Stimulated activated CD4-positive, alpha-beta T cell treated with anti-CD3 and anti-CD28 coated beads, Interleukin-1b, Interleukin-23, amount 100 ng/mL, for 4 hours (primary cell): Measurements from ENCODE around the gene PEX11A.

Experiments used
- DNase-seq, 2 donors: peaks; one replicate each; pipeline ENCODE4 v3.0.0-alpha.2; 2020; ENCODE audit warnings: low read depth in 2 of 2

Gene PEX11A

GRCh38 chr15:89675606-89676005 lies 14.9 kb downstream of the PEX11A start:
- no peak for DNase-seq

GRCh38 chr15:89674526-89674925 lies 16.0 kb downstream of the PEX11A start:
- DNase-seq = no peak

- DNase-seq = no peak
These were observed 17.4 kb downstream of the PEX11A start for GRCh38 chr15:89673165-89673512.

GRCh38 chr15:89672221-89673164 lies 18.1 kb downstream of the PEX11A start:
- DNase-seq = no peak

DNA sequence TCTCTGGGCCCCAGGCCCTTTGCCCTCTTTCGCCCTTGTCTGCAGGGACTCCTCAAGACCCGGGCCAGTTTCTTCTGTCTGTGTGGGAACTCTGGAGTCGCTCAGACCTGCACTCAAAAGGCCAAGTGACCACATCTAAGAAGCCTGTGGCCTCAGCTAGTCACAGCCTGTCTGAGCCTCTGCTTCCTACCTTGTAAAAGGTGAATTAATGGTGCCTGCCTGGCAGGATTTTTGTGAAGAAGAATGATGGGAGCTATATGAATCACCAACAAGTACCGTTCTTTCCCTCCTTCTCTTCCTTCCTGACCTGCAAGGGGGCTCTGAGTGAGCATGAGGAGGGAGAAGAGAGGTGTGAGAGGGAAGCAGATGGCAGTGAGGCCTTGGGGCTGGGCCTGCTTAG lies 18.9 kb downstream of the PEX11A start:
- DNase-seq = no peak

GRCh38 chr15:89670971-89671560 lies 19.5 kb downstream of the PEX11A start:
- no peak for DNase-seq

- no peak for DNase-seq
These were observed 20.6 kb downstream of the PEX11A start for GRCh38 chr15:89669941-89670340.

DNA sequence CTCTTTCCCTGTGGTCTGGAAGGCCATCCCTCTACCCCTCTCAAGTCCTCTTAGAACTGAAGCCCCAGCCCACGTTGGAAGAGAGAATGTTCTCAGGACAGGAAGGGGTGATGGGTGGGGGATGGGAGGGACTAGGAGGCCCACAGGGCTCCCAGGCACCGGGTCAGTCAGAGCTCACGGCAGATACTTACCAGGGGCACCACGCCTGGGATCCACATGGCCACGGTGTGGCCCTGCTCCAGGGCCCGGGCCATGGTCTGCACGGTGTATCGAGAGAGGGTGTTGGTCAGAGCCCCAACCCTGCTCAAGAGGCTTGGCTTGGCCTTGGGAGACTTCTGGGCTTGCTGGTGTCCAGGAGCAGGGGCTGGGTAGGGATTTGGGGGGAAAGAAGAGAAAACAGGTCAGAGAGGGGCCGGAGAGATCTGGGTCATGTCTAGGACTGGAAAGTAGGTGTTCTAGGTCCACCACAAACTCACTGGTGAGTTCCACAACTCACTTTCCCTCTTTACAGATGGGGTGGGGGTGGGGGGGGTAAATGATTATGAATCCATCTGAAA lies 21.2 kb downstream of the PEX11A start:
- no peak for DNase-seq

GRCh38 chr15:89668171-89668570 lies 22.4 kb downstream of the PEX11A start:
- no peak for DNase-seq

DNA sequence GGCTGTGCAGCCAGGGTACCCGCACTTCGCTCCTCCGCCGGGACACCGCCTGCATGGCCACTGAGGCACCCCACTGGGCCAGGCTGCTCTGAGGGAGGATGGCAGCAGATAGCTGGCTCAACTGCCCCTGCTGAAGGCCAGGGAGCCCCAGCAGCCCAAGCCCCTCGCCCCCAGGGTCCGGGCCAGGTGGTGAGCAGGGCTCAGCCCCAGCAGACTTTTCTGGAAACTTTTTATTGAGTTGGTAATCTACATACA lies 22.9 kb downstream of the PEX11A start:
- DNase-seq = no peak

DNA sequence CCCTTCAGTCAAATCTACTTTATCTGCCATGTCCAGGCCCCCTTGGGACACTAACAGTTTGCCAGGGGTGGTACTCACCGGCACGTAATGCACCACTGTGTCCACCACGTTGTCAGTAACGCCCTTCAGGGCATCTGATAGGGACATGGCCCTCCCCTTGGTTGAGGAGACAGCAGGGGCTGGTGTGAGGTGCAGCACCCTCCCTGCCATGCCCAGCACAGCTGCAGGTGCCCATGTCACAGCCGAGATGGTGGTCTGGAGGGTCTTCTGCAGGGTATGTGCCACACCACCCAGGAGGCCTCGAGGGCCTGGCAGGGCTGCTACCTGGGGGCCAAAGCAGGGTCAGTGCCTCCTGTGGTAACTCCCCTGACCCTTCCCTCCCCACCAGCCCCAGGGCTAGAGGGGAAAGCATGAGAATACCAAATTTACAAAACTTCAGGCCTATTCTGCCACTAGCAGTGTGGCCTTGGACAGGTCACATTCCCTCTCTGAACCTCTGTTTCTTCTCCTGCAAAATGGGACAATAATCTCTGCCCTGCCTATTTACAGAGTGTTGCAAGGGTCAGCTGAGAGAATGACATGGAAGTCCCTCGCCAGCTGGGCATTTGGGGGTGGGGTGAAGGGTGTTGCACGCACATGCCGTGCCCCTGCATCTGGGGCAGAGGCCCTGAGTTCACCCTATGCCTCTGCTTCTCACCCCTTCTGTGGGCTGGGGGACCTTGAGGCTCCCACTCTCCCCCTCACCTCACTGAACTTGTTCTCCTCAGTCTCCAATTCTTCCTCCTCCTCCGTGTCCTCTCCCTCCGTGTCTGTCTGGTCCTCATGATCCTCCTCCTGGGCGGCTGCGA lies 23.5 kb downstream of the PEX11A start:
- DNase-seq = no peak

DNA sequence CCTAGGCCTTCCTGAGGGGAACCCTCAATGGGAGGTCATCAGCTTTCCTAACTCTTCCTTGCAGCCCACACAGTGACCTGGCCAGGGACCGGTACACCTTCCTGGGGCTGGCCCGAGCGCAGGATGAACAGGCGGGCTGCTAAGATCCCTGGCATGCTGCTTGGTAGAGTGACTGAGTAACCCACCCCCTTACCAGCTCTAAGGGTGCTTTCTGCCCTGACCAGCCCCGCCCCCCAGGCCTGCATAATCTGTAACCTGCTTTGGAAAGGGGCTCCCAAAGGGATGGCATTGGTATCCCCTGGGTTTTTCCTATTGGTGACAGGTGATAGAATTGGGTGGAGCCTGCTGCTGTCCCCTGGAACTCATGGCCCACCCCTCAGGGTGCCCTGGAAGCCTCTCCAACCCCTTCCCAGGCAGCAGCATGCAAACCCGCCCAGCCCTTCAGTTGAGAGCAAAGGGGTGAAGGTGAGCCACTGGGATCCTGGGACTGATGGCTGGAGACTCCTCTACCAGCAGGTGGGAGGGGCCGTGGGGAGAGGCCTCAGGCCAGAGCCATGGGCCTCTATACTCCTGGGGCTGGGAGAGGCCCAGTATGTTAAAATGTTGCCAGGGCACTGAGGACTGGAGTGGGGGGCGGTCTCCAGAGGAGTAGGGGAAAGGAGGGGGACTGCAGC lies 24.2 kb downstream of the PEX11A start:
- DNase-seq = no peak

DNA sequence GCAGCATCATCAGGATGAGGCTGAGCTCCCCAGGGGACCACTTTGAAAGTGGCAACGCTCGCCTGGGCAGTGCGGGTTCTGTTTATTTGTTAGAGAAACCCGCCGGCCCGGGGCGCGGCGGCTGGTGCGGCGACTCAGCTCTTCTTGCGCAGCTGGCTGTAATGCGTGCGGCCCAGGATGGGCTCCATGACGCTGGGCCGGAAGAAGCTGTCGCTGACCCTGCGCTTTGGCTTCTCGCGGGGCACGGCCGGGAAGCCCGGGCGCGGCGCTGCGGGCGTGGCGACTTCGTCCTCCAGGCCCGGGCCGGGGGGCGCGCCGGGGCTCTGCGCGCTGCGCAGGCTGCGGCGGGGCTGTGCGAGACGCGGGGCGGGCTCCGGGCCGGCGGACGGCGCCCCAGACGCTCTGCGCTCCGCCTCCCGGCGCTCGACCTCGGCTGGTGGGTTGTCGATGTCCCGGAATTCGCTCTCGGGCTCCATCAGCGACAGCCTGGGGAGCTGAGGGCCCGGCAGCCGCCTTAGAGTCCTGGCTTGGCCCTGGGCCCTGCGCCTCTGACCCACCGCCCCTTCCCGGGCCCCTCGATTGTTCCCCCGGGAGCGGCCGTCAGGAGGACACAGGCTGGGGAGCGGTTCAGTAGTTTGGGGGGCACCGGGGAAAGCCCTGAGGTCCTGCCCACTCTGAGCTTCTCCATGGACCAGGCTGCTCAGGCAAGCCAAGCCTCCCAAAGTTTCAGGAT lies 24.9 kb downstream of the PEX11A start:
- DNase-seq = no peak

DNA sequence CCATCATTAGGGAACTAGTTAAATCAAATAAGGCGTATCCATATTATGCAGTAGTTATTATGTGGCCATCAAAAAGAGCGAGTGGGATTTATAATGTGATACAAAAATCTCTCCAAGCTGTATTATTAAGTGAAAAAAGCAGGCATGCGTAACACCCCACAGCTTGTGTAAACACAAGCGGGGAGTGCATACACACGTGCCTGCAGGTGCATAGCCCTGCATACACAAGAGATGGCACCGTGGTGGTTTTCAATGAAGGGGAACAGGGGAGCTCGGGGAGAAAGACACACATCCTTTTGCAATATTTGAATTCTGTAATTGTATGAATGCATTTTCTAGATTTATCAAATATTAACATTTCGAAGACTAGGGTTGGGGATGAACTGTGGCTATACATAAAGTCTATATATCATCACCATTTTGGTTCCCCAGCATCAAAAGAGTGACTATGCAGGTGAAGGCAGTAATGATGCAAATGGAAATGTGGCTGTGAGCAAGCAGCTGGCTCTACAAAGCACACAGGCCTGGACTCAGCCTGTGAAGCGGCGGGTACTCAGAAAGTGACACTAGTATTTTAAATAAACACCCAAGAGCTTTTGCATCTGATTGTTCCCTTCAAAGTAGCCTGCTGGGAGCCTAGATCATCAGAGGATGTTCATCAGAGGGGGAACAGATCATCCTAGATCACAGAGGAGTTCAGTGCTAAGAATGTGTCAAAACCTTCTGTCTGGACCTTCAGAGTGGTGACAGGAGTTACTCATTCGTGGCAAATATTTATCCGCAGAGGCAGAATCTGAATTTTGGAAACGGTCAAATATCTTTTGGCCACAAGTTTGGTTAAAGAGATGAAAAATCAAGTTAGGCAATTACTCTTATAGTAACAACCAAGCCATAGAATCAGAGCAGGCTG lies 25.9 kb downstream of the PEX11A start:
- no peak for DNase-seq

- DNase-seq = no peak
These were observed 27.5 kb downstream of the PEX11A start for GRCh38 chr15:89662893-89663626.

DNA sequence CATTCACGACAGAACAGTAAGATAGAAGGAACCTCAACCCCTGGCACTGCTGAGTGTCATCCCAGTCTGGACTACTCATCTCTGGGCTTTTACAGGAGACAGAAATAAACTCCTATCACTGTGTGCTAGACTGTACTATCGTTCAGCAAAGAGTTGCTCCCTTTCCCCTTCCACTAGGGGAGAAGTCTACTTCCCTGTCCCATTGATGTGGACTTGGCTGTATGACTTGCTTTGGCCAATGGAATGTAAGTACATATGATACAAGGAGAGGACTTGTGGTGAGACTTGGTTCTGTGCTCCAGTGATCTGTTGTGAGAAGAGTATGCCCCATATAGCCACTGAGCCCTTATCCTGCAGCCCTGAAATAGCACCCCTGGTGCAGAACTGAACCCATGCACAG lies 30.0 kb downstream of the PEX11A start:
- DNase-seq = no peak

GRCh38 chr15:89659295-89659694 lies 31.3 kb downstream of the PEX11A start:
- no peak for DNase-seq

GRCh38 chr15:89657686-89658200 lies 32.8 kb downstream of the PEX11A start:
- DNase-seq = no peak

GRCh38 chr15:89656116-89656815 lies 34.3 kb downstream of the PEX11A start:
- no peak for DNase-seq
